Uterus (tissue), 4 donors: Measurements from ENCODE around the gene TMEM255B. TPM values are rescaled to one million over a fixed set of nuclear protein-coding genes. Genes with fewer than 3 reads are reported as not detected.

ENCODE experiments used
- DNase-seq, 2 donors: peaks; one replicate each; pipeline ENCODE4 v3.0.0-alpha.2; 2019 to 2020
- H3K27ac ChIP-seq, 2 donors: fragments of 200-600 bp; sonication (generic); 1 replicate in 1 of 2; 2 replicates in 1 of 2; pipeline ENCODE4 v1.5.1; 2016 to 2018
- H3K27me3 ChIP-seq, 2 donors: fragments of 200-600 bp; sonication (generic); one replicate each; pipeline ENCODE4 v1.5.1; 2018 to 2019; ENCODE audit warnings: control low read depth in 1 of 2
- H3K36me3 ChIP-seq, 2 donors: fragments of 200-600 bp; sonication (generic); one replicate each; pipeline ENCODE4 v1.5.1; 2019; ENCODE audit warnings: control low read depth in 1 of 2
- H3K4me1 ChIP-seq, 2 donors: fragments of 200-600 bp; sonication (generic); one replicate each; pipeline ENCODE4 v1.5.1; 2018 to 2019; ENCODE audit warnings: control low read depth in 1 of 2
- H3K4me3 ChIP-seq, 2 donors: fragments of 200-600 bp; sonication (generic); 1 replicate in 1 of 2; 2 replicates in 1 of 2; pipeline ENCODE4 v1.5.1; 2018 to 2019; ENCODE audit warnings: mild to moderate bottlenecking in 1 of 2
- H3K9me3 ChIP-seq, 2 donors: fragments of 200-600 bp; sonication (generic); one replicate each; pipeline ENCODE4 v1.5.1; 2019; ENCODE audit warnings: control low read depth in 1 of 2
- CTCF ChIP-seq, 4 experiments: fragments of 200-600 bp in 2 of 4; fragments of 450-650 bp in 2 of 4; sonication (generic) in 2 of 4; IDR thresholded peaks; one replicate each; pipeline ENCODE4 v1.5.1; 2016 to 2019; ENCODE audit warnings: antibody characterized with exemption in 4 of 4, mild to moderate bottlenecking in 2 of 4, moderate library complexity in 1 of 4
- POLR2A ChIP-seq, 2 donors: fragments of 450-650 bp; IDR thresholded peaks; one replicate each; pipeline ENCODE4 v1.6.1; 2016; ENCODE audit warnings: antibody characterized with exemption in 2 of 2, mild to moderate bottlenecking in 1 of 2, moderate library complexity in 1 of 2
- intact Hi-C: fragments of 100-400 bp; cut with DNase I; formaldehyde crosslinking; loops from one replicate; pipeline ENCODE4 v1.15.1; 2023; ENCODE audit warnings: low total_unique reads
- total RNA-seq, 4 donors: library from RNA; depleted of rRNA in 3 of 4; stranded (reverse); fragments of >200 nt in 3 of 4; gene quantifications; one replicate each; pipeline versions ENCODE4 v1.1.0 to v1.2.4, GENCODE V29; 2014 to 2023
- donor health status: DM: yes; HTN: yes; CAD: no.

The TMEM255B gene
- total RNA-seq, 4 donors from 2014 or later = 1.8 to 143 (median 33.2) TPM

GRCh38 chr13:113747291-113747833, 11.7 kb upstream of the TMEM255B start:
- DNase-seq = no peak
- no peaks in the 10 kb centered on the region for H3K36me3 ChIP-seq
- H3K9me3 ChIP-seq = no peaks in the 10 kb centered on the region
- no peaks in the 10 kb centered on the region for H3K4me1 ChIP-seq
- no peak overlapping the region for H3K27ac ChIP-seq
- H3K27me3 ChIP-seq = no peaks in the 10 kb centered on the region
- H3K4me3 ChIP-seq = no peak overlapping the region
- no peak for TF ChIP-seq POLR2A (IDR thresholded peaks at IDR 0.05)
- no peak for TF ChIP-seq CTCF (IDR thresholded peaks at IDR 0.05)
- intact Hi-C loops = no loop called here

GRCh38 chr13:113748101-113748861, 10.7 kb upstream of the TMEM255B start:
- Histone ChIP-seq H3K9me3 (no peaks in the 10 kb centered on the region), H3K4me3 (no peak overlapping the region), H3K36me3 (no peaks in the 10 kb centered on the region), H3K4me1 (no peaks in the 10 kb centered on the region), H3K27ac (no peak overlapping the region), H3K27me3 (no peaks in the 10 kb centered on the region)
- DNase-seq = no peak
- TF ChIP-seq POLR2A (IDR thresholded peaks at IDR 0.05) (no peak), CTCF (IDR thresholded peaks at IDR 0.05) (no peak)
- intact Hi-C loops = no loop called here

GRCh38 chr13:113748862-113749451, 10.1 kb upstream of the TMEM255B start:
- intact Hi-C loops = no loop called here
- no peak for DNase-seq

DNA sequence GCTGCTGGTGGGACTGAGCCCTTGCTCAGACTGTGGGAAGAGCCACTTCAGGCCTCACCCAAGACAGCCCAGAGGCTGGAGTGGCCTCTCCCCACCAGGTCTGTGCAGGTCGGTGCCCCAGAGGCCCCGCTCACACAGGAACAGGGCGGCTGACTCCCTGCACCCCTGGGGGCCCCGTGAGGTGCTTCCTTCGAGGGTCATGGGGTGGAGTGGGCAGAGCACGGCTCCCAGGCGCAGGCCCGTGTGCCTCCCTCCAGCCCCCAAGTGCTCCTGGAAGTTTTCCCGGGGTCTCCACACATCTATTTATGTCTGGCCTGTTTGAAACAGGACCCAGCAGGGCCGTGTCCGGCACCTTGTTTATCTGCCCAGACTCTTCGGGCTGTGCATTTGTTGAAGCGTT, 9.5 kb upstream of the TMEM255B start:
- Histone ChIP-seq H3K9me3 (no peaks in the 10 kb centered on the region), H3K36me3 (no peaks in the 10 kb centered on the region), H3K4me1 (no peaks in the 10 kb centered on the region), H3K27ac (no peak overlapping the region), H3K4me3 (no peak overlapping the region), H3K27me3 (no peaks in the 10 kb centered on the region)
- no peak for TF ChIP-seq POLR2A (IDR thresholded peaks at IDR 0.05)
- no peak for TF ChIP-seq CTCF (IDR thresholded peaks at IDR 0.05)
- intact Hi-C loops = no loop called here
- no peak for DNase-seq

More at GRCh38 chr13:113748862-113749451, 10.1 kb upstream of the TMEM255B start:
- Histone ChIP-seq H3K4me3 (no peak overlapping the region), H3K27me3 (no peaks in the 10 kb centered on the region), H3K27ac (no peak overlapping the region), H3K4me1 (no peaks in the 10 kb centered on the region), H3K36me3 (no peaks in the 10 kb centered on the region), H3K9me3 (no peaks in the 10 kb centered on the region)
- TF ChIP-seq POLR2A (IDR thresholded peaks at IDR 0.05) (no peak), CTCF (IDR thresholded peaks at IDR 0.05) (no peak)

GRCh38 chr13:113749967-113750366, 9.1 kb upstream of the TMEM255B start:
- intact Hi-C loops = no loop called here
- DNase-seq = no peak
- Histone ChIP-seq H3K4me1 (no peaks in the 10 kb centered on the region), H3K4me3 (no peak overlapping the region), H3K27me3 (no peaks in the 10 kb centered on the region), H3K27ac (no peak overlapping the region), H3K9me3 (no peaks in the 10 kb centered on the region), H3K36me3 (no peaks in the 10 kb centered on the region)
- TF ChIP-seq POLR2A (IDR thresholded peaks at IDR 0.05) (no peak), CTCF (IDR thresholded peaks at IDR 0.05) (no peak)
